K562 (cell line): Measurements from ENCODE around the gene UBE2QL1.

Experiments used
- BACH1 ChIP-seq: fragments of 200-800 bp; sonication (Bioruptor generic); IDR thresholded peaks from 2 replicates; pipeline ENCODE4 v1.6.1; 2016; ENCODE audit warnings: missing genetic modification characterization, missing compliant biosample characterization
- BCLAF1 ChIP-seq, 2 experiments: fragments of 450-650 bp in 1 of 2; IDR thresholded peaks; 2 replicates each; pipeline ENCODE4 v1.6.1; 2011 to 2017; ENCODE audit warnings: low read depth in 2 of 2, antibody characterized with exemption in 1 of 2, borderline replicate concordance in 1 of 2, low read length in 1 of 2, mild to moderate bottlenecking in 1 of 2, mixed read lengths in 1 of 2; ENCODE audit not compliant: control insufficient read depth in 1 of 2
- EZH2 ChIP-seq: IDR thresholded peaks from 2 replicates; pipeline ENCODE4 v1.6.1; 2012; ENCODE audit warnings: low read depth, mild to moderate bottlenecking, inconsistent platforms, low read length, borderline replicate concordance
- KLF16 ChIP-seq: IDR thresholded peaks from 2 replicates; pipeline ENCODE4 v1.6.1; 2016; ENCODE audit warnings: antibody characterized with exemption

- TF ChIP-seq KLF16 (no peak), BCLAF1 (IDR thresholded peaks at IDR 0.05; ENCODE audit: borderline replicate concordance in 1 of 2, control insufficient read depth in 1 of 2, low read depth in 2 of 2, low read length in 1 of 2) (no peak), EZH2 (no peak), BACH1 (tag) (no peak)
Observed at GRCh38 chr5:6476313-6476661, 27.6 kb downstream of the UBE2QL1 start.
